HEK293T (cell line): ENCODE results near the gene FOXD3.

ENCODE experiments used
- ARNT ChIP-seq: fragments of 450-650 bp; IDR thresholded peaks from 2 replicates; pipeline ENCODE4 v1.6.1; 2017; ENCODE audit warnings: mild to moderate bottlenecking
- BHLHE40 ChIP-seq: fragments of 450-650 bp; IDR thresholded peaks from 2 replicates; pipeline ENCODE4 v1.6.1; 2016; ENCODE audit warnings: mild to moderate bottlenecking, moderate library complexity, borderline replicate concordance
- ELF4 ChIP-seq: fragments of 450-650 bp; IDR thresholded peaks from 2 replicates; pipeline ENCODE4 v1.6.1; 2017; ENCODE audit warnings: antibody characterized with exemption
- FOXA1 ChIP-seq: fragments of 450-650 bp; IDR thresholded peaks from 2 replicates; pipeline ENCODE4 v1.6.1; 2016; ENCODE audit warnings: mild to moderate bottlenecking
- FOXK2 ChIP-seq: fragments of 450-650 bp; IDR thresholded peaks from 2 replicates; pipeline ENCODE4 v1.6.1; 2016; ENCODE audit warnings: mild to moderate bottlenecking
- FOXM1 ChIP-seq: fragments of 450-650 bp; IDR thresholded peaks from 2 replicates; pipeline ENCODE4 v1.6.1; 2017; ENCODE audit warnings: mild to moderate bottlenecking, borderline replicate concordance
- HDGF ChIP-seq: fragments of 450-650 bp; IDR thresholded peaks from 2 replicates; pipeline ENCODE4 v1.6.1; 2017; ENCODE audit warnings: antibody characterized with exemption, borderline replicate concordance
- L3MBTL2 ChIP-seq: fragments of 450-650 bp; conservative IDR thresholded peaks from 2 replicates; pipeline ENCODE4 v1.6.1; 2016; ENCODE audit warnings: mild to moderate bottlenecking
- LEF1 ChIP-seq: fragments of 450-650 bp; IDR thresholded peaks from 2 replicates; pipeline ENCODE4 v1.6.1; 2017; ENCODE audit warnings: mild to moderate bottlenecking, borderline replicate concordance
- PKNOX1 ChIP-seq: fragments of 450-650 bp; IDR thresholded peaks from 2 replicates; pipeline ENCODE4 v1.6.1; 2016
- SP1 ChIP-seq: fragments of 450-650 bp; IDR thresholded peaks from 2 replicates; pipeline ENCODE4 v1.6.1; 2017
- TARDBP ChIP-seq: fragments of 450-650 bp; IDR thresholded peaks from 2 replicates; pipeline ENCODE4 v1.6.1; 2016
- ZNF384 ChIP-seq: fragments of 450-650 bp; IDR thresholded peaks from 2 replicates; pipeline ENCODE4 v1.6.1; 2016

GRCh38 chr1:63274979-63275378 is 47.4 kb upstream of the FOXD3 start:
- TF ChIP-seq HDGF (no peak), SP1 (no peak), ELF4 (no peak), FOXK2 (no peak), LEF1 (no peak), BHLHE40 (no peak), ZNF384 (no peak), FOXA1 (no peak), FOXM1 (no peak), ARNT (no peak), PKNOX1 (no peak), TARDBP (no peak), L3MBTL2 (no peak)
